HL-60/S4 treated with retinoic acid at 250 ng/mL for 4 days and 3 days (cell line): Measurements from ENCODE around the gene HOXA4.

Experiments
- in situ Hi-C: fragments of 300-500 bp; cut with MboI; formaldehyde crosslinking; loops from 2 replicates; pipeline ENCODE4 v1.7.0; 2022; ENCODE audit warnings: low sequenced_read_pairs

The HOXA4 gene

DNA sequence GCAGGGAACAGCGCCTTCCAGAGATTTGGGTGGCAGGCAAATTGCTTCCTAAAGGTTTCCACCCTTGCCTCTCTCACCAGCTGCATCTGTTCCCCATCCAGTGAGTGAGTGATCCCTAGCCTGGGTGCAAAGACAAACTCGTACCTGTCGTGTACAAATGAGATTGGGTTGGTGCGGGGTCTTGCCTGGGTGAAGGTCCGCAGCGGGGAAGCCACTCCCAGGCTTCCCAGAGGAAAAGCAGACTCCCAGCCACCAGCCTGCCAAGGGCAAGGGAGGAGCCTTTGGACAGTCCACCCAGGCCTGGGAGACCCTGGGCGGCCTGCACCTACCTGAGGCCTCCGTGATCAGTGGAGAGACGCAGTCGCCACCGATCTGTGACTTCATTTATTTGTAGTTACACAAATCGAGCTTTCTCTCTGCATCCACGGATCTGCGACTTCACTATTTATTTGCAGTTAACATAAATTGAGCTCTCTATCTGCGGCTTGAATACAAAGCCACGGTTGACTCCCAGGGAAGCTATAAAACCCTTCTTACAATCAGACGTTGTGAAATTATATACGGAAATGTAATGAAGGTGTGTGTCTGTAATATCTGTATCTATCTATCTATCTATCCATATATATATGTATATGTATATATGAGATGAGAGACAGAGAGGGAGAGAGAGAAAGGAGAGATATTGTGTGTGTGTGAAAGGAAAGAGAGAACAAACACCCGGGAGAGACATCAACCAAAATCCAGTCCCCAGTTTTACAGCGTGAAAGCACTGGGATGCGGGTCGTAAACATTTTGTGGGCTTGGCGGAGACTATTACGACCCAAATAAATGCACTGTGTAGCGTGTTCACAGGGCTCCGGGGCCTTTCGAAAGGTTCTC is 28.9 kb upstream of the HOXA4 start:
- in situ Hi-C loops: no loop called here

- in situ Hi-C loops: no loop called here
Observed at GRCh38 chr7:27158436-27159265, 28.1 kb upstream of the HOXA4 start.

DNA sequence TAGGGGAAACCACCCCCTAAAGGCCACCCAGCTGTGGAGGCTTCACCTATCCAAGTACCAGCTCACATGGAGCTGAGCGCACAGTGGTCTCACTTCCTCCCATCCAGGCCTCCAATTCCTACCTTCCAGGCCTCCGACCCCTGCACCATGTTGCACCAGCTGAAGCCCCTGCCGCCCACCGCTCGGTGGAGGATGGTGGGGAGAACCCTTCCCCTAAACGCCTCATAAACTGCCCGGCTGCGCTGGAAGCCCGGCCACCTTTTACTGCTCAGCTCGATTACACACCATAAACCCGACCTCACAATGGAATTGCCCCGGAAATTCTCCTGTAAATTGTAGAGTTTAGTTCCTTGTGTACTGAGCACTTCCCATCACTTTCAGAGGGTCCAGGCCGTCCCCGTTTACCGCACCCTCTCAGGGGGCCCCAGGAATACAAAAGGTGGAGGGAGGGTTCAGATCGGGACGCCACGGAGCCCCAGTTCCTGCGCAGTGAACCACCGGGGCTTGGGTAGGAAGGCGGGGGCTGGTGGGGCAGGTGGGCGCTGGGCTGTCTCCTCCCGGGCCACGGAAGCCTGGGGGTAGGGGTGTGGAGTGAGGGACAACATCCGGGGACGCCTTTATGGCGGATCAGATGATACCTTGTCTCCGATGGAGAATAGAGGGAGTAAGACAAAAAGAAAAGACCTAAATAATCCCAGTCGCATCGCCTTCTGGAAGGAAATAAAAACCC is 27.3 kb upstream of the HOXA4 start:
- in situ Hi-C loops: no loop called here

DNA sequence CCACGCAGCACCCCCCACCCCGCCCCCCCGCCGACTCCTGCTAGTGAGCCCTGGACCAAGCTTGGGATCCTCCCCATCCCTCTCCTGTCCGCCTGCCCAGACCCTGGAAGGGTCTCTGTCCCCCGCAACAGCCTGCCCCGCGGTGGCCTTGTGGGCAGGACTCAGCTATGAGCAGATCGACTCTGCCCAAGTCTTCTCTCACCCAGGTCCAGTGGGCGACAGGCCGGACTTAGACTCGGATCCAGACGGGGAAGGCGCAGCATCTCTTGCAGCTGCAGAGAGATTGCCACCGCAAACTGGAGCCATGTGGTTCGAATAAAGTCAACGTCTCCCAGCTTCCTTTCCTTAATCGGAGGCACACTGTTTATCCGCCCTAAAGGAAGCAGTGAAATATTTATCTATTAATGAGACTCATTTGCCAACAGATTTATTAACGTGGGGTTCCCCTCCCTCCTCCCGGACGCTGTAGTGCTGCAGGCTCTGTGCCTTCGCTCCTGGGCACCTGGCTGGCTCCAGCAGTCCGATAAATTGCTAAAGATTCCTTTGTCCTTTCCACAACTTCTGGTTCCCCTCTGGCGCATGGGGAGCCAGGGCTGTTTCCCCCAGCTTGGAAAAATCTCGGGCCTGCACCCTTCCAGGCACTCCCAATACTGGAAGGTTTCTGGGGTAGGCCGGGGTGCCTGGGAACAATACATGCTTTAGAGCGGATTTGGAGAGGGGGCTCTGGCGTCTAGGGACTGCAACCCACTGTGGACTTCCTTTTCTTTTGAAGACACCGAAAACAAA is 26.6 kb upstream of the HOXA4 start:
- in situ Hi-C loops: no loop called here

DNA sequence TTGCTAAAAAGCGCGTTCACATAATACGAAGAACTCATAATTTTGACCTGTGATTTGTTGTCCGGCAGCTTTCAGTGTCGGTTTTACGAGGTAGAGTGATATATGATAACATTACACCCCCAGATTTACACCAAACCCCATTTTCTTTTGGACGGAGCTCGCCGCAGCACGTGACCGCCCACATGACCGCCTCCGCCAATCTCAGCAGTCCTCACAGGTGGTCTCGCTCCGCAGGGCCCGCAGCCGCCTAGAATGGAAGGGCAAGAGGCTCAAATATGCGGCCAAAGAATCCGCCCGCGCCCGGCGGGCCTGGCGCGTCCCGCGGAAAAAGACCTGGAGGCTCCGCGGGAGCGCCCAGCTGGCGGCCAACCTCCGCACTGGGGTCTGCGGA is 25.9 kb upstream of the HOXA4 start, which contains the start of gene HOXA7:
Gene HOXA7 (minus strand): TSS at position 168 of the 391 bp plus-strand sequence. CDS start 130 bp downstream, at position 38.
- in situ Hi-C loops: no loop called here

GRCh38 chr7:27155816-27156507 is 25.4 kb upstream of the HOXA4 start:
- in situ Hi-C loops: no loop called here

GRCh38 chr7:27154901-27155815 is 24.6 kb upstream of the HOXA4 start:
- in situ Hi-C loops: no loop called here

DNA sequence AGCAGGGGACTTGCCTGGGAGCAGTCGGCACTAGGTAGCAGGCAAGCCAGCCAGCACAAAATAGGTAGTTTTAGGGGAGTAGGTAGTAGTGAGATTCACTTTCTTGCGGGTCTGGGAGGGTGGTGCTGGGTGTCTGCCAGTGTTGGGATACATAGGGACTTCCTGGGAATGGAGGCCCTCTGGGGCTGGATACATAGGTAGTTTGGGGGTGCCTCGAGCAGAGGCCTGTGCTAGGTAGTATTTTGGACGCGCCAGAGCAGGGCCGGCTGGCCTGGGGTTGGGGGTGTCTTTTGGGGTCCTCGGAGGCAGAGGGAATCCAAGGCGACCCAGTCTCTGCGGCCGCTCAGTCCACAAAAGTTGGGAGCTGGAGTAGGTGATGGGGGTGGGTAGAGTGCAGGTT is 23.8 kb upstream of the HOXA4 start:
- in situ Hi-C loops: no loop called here

GRCh38 chr7:27153526-27153925 is 23.0 kb upstream of the HOXA4 start:
- in situ Hi-C loops: no loop called here

- in situ Hi-C loops: no loop called here
Observed at GRCh38 chr7:27152816-27153442, 22.4 kb upstream of the HOXA4 start.

GRCh38 chr7:27151931-27152815 is 21.6 kb upstream of the HOXA4 start, which contains the start of gene HOXA3:
Gene HOXA3 (minus strand): TSS chr7:27152583. CDS start chr7:27110640, 41,943 bp downstream.
- in situ Hi-C loops: no loop called here

- in situ Hi-C loops: no loop called here
Observed at GRCh38 chr7:27151341-27151930, 20.9 kb upstream of the HOXA4 start.

- in situ Hi-C loops: no loop called here
Observed at GRCh38 chr7:27150568-27151340, 20.2 kb upstream of the HOXA4 start.

GRCh38 chr7:27149842-27150567 is 19.4 kb upstream of the HOXA4 start:
- in situ Hi-C loops: no loop called here
